Stimulated activated CD4-positive, alpha-beta T cell treated with anti-CD3 and anti-CD28 coated beads, Interleukin-12 subunit alpha, Interleukin-12 subunit beta, amount 100 ng/mL, for 48 hours (primary cell): ENCODE results near the gene SLC25A42.

Source experiments
- DNase-seq, 3 donors: peaks; one replicate each; pipeline ENCODE4 v3.0.0-alpha.2; 2020; ENCODE audit warnings: low read depth in 2 of 3, low spot score in 1 of 3

The SLC25A42 gene

DNA sequence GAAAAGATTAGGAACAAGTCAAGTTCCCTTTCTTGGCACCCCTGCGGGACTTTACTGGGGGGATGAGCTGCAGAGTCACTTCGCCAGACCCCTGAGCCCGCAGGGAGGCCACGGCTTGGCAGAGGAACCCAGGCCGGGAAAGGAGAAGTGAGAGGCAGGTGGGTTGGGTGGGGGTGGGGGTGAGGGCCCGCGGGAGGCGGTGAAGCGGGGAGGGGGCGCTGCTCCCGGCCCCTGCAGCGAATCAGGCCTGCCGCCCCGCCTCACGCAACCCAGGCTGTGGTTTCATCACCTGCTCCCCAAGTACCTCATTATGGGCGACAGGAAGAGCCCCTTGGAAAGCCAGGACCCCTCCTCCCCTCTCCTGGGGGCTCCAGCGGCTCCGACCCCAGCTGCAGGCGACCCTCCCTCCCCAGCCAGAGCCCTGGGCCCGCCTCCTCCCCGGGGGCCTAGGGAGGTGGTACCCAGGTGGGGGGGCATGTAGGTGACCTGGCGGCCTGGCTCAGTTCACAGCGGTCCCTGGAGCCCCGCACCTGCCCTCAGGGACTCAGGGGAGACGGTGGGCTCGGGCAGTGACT, 96.8 kb downstream of the SLC25A42 start:
- DNase-seq = no peak

DNA sequence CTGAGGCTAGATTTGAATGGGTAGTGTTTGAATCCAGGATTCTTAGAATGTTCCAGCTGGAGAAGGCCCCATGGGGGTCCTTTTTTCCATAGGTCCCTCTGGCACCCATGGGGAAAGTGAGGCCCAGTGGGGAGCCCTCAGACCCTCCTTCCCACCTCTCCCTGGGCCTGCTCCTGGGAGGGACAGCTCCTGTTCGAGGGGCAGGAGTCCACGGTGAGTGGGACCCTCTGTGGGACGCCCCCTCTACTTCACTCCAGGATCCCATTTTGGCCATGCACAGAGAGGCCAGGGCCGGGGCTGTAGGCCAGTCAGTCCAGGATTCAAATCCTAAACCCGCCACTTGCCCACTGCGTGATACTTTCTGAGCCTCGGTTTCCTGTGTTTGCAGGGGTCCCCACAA, 98.7 kb downstream of the SLC25A42 start:
- no peak for DNase-seq
